Ishikawa (cell line): Measurements from ENCODE around the gene ATP1A1.

Source experiments
- CEBPB ChIP-seq: IDR thresholded peaks from 2 replicates; pipeline ENCODE4 v1.6.1; 2012
- CREB1 ChIP-seq: IDR thresholded peaks from 2 replicates; pipeline ENCODE4 v1.6.1; 2012; ENCODE audit warnings: low read depth
- EGR1 ChIP-seq: IDR thresholded peaks from 2 replicates; pipeline ENCODE4 v1.6.1; 2012
- EP300 ChIP-seq: IDR thresholded peaks from 2 replicates; pipeline ENCODE4 v1.6.1; 2012; ENCODE audit warnings: borderline replicate concordance
- FOXM1 ChIP-seq: IDR thresholded peaks from 2 replicates; pipeline ENCODE4 v1.6.1; 2012; ENCODE audit warnings: low read depth, borderline replicate concordance
- NFIC ChIP-seq: IDR thresholded peaks from 2 replicates; pipeline ENCODE4 v1.6.1; 2012
- RAD21 ChIP-seq: IDR thresholded peaks from 2 replicates; pipeline ENCODE4 v1.6.1; 2012; ENCODE audit warnings: low read depth
- TAF1 ChIP-seq: IDR thresholded peaks from 2 replicates; pipeline ENCODE4 v1.6.1; 2012; ENCODE audit warnings: low read depth, mild to moderate bottlenecking
- TCF12 ChIP-seq: IDR thresholded peaks from 2 replicates; pipeline ENCODE4 v1.6.1; 2012; ENCODE audit warnings: low read depth
- TEAD4 ChIP-seq: IDR thresholded peaks from 2 replicates; pipeline ENCODE4 v1.6.1; 2012
- YY1 ChIP-seq: IDR thresholded peaks from 2 replicates; pipeline ENCODE4 v1.6.1; 2012; ENCODE audit warnings: low read depth
- ZBTB7A ChIP-seq: IDR thresholded peaks from 2 replicates; pipeline ENCODE4 v1.6.1; 2012; ENCODE audit warnings: low read depth
- TF ChIP-seq, protein P1 (sequence below): IDR thresholded peaks from 2 replicates; pipeline ENCODE4 v1.6.1; 2012; ENCODE audit warnings: low read depth, mild to moderate bottlenecking
- TF ChIP-seq, protein P2 (sequence below): IDR thresholded peaks from 2 replicates; pipeline ENCODE4 v1.6.1; 2012
- TF ChIP-seq, protein P3 (sequence below): IDR thresholded peaks from 2 replicates; pipeline ENCODE4 v1.6.1; 2012

The ATP1A1 gene

DNA sequence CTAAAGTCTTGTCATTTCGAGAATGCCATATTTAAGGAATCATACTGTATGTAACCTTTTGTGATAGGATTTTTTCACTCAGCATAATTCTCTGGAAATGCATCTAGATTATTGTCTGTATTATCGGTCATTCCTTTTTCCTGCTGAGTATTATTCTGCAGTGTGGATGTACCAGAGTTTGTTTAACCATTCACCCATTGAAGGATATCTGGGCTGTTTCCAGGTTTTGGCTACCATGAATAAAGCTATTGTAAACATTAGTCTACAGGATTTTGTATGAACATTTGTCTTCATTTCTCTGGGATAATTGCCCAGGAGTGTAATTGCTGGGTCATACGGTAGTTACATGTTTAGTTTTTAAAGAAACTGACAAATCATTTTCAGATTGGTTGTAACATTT lies 61.8 kb downstream of the ATP1A1 start:
- no peak for TF ChIP-seq RAD21
- TF ChIP-seq, protein P1, sequence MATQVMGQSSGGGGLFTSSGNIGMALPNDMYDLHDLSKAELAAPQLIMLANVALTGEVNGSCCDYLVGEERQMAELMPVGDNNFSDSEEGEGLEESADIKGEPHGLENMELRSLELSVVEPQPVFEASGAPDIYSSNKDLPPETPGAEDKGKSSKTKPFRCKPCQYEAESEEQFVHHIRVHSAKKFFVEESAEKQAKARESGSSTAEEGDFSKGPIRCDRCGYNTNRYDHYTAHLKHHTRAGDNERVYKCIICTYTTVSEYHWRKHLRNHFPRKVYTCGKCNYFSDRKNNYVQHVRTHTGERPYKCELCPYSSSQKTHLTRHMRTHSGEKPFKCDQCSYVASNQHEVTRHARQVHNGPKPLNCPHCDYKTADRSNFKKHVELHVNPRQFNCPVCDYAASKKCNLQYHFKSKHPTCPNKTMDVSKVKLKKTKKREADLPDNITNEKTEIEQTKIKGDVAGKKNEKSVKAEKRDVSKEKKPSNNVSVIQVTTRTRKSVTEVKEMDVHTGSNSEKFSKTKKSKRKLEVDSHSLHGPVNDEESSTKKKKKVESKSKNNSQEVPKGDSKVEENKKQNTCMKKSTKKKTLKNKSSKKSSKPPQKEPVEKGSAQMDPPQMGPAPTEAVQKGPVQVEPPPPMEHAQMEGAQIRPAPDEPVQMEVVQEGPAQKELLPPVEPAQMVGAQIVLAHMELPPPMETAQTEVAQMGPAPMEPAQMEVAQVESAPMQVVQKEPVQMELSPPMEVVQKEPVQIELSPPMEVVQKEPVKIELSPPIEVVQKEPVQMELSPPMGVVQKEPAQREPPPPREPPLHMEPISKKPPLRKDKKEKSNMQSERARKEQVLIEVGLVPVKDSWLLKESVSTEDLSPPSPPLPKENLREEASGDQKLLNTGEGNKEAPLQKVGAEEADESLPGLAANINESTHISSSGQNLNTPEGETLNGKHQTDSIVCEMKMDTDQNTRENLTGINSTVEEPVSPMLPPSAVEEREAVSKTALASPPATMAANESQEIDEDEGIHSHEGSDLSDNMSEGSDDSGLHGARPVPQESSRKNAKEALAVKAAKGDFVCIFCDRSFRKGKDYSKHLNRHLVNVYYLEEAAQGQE = no peak
- no peak for TF ChIP-seq FOXM1
- no peak for TF ChIP-seq NFIC

- TF ChIP-seq, protein P2, sequence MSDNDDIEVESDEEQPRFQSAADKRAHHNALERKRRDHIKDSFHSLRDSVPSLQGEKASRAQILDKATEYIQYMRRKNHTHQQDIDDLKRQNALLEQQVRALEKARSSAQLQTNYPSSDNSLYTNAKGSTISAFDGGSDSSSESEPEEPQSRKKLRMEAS = no peak
- TF ChIP-seq TCF12 (no peak), EGR1 (no peak), TEAD4 (no peak), NFIC (no peak), FOXM1 (no peak)
Observed at GRCh38 chr1:116435806-116436610, 63.0 kb downstream of the ATP1A1 start.

DNA sequence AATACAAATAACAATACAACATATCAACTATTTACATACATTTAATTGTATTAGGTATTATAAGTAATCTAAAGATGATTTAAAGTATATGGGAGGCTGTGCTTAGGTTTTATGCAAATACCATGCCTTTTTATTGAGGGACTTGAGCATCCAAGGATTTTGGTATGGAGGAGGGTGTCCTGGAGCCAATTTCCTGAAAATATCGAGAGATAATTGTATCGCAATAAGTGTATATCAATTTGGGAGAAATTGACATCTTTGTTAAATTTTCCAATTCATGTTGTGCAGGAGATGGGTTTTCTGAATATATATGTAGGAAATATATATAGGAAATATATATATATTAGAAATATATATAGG lies 63.5 kb downstream of the ATP1A1 start:
- TF ChIP-seq TAF1 (no peak), NFIC (no peak), EP300 (no peak), CREB1 (no peak)
- TF ChIP-seq, protein P1 = no peak
- TF ChIP-seq, protein P3, sequence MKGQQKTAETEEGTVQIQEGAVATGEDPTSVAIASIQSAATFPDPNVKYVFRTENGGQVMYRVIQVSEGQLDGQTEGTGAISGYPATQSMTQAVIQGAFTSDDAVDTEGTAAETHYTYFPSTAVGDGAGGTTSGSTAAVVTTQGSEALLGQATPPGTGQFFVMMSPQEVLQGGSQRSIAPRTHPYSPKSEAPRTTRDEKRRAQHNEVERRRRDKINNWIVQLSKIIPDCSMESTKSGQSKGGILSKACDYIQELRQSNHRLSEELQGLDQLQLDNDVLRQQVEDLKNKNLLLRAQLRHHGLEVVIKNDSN = no peak

GRCh38 chr1:116439701-116440100 lies 66.7 kb downstream of the ATP1A1 start:
- TF ChIP-seq, protein P3 = no peak
- no peak for TF ChIP-seq FOXM1

DNA sequence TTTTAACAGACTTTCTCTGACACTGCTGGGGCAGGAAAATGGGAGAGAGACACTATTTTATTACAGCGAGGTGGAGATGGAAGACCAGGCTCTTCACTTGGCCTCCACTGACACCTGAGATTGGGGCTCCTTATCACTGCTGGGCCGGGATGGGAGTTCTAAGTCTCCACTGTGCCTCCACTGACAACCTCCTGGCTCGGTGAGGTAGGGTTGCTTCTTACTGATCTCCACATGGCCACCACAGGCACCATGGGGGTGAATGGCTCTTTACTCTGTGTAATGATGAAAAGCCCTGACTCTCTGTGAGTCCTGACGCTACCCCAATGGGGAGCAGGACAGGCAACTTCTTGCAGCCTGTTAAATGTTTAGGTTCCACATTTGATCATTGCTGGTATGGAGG lies 67.7 kb downstream of the ATP1A1 start:
- TF ChIP-seq RAD21 (no peak), FOXM1 (no peak), CEBPB (no peak), EP300 (no peak), ZBTB7A (no peak), NFIC (no peak), YY1 (no peak), TCF12 (no peak), CREB1 (no peak), EGR1 (no peak), TAF1 (no peak), TEAD4 (no peak)
- TF ChIP-seq, protein P2 = no peak
- TF ChIP-seq, protein P1 = no peak
- TF ChIP-seq, protein P3 = no peak
